SJSA1 (cell line): ENCODE data around the gene MUC16. TPM values are rescaled to one million over a fixed set of nuclear protein-coding genes. Genes with fewer than 3 reads are reported as not detected.

Source experiments
- DNase-seq, 2 experiments: peaks; one replicate each; pipeline ENCODE4 v3.0.0-alpha.2; 2015 to 2020; ENCODE audit warnings: low spot score in 2 of 2, low read depth in 1 of 2
- H3K27ac ChIP-seq: fragments of 250-450 bp; sonication (Bioruptor Pico); 2 replicates; pipeline ENCODE4 v1.5.1; 2020; ENCODE audit warnings: mild to moderate bottlenecking, moderate library complexity
- H3K27me3 ChIP-seq: fragments of 250-450 bp; sonication (Bioruptor Pico); replicated peaks from 2 replicates; pipeline ENCODE4 v1.5.1; 2020; ENCODE audit warnings: mild to moderate bottlenecking, moderate library complexity
- H3K36me3 ChIP-seq: fragments of 250-450 bp; sonication (Bioruptor Pico); 2 replicates; pipeline ENCODE4 v1.5.1; 2020; ENCODE audit warnings: mild to moderate bottlenecking
- H3K4me1 ChIP-seq: fragments of 250-450 bp; sonication (Bioruptor Pico); replicated peaks from 2 replicates; pipeline ENCODE4 v1.6.1; 2021; ENCODE audit warnings: mild to moderate bottlenecking
- H3K4me3 ChIP-seq: fragments of 250-450 bp; sonication (Bioruptor Pico); 2 replicates; pipeline ENCODE4 v1.5.1; 2020; ENCODE audit warnings: mild to moderate bottlenecking
- H3K9me3 ChIP-seq: fragments of 250-450 bp; sonication (Bioruptor Pico); replicated peaks from 2 replicates; pipeline ENCODE4 v1.5.1; 2020; ENCODE audit warnings: mild to moderate bottlenecking
- total RNA-seq: library from RNA; depleted of rRNA; stranded (reverse); fragments of >200 nt; shearing (Covaris generic); gene quantifications from 2 replicates; pipeline ENCODE4 v1.2.3, GENCODE V29; 2014; rRNA removed

The MUC16 gene
- total RNA-seq, 1 experiment from 2014 or later, result not detected

GRCh38 chr19:8965887-8966286, 44.3 kb downstream of the MUC16 start:
- Histone ChIP-seq H3K4me1 (no peaks in the 10 kb centered on the region), H3K27ac (no peak overlapping the region), H3K4me3 (no peak overlapping the region), H3K36me3 (no peaks in the 10 kb centered on the region), H3K27me3 (no peaks in the 10 kb centered on the region), H3K9me3 (peaks cover 7% of the 10 kb centered on the region)
- no peak for DNase-seq

Other genes with a start within 250 kb of the MUC16 start
- 16.2 and 30.2 TPM in 2 replicates for gene ZNF558, start 178.1 kb downstream of the MUC16 start, total RNA-seq
- not detected in 2 replicates for gene MBD3L1, start 178.0 kb downstream of the MUC16 start, total RNA-seq
- not detected in 2 replicates for gene OR1M1, start 76.7 kb upstream of the MUC16 start, total RNA-seq
- gene OR7G2, start 97.1 kb upstream of the MUC16 start, total RNA-seq, result not detected in 2 replicates
- gene OR7G1, start 105.4 kb upstream of the MUC16 start, total RNA-seq, result not detected in 2 replicates
- gene OR7G3, start 116.5 kb upstream of the MUC16 start, total RNA-seq, result not detected in 2 replicates
- 8.1 and 17.7 TPM in 2 replicates for gene ZNF317, start 130.0 kb upstream of the MUC16 start, total RNA-seq
- 0.03 TPM in 1 of 2 replicates, not detected in the other for gene OR7D2, start 168.6 kb upstream of the MUC16 start, total RNA-seq
- gene OR7D4, start 209.2 kb upstream of the MUC16 start, total RNA-seq, result not detected in 2 replicates
- gene OR7E24, start 240.5 kb upstream of the MUC16 start, total RNA-seq, result not detected in 2 replicates